DOHH2 (cell line): ENCODE measurements around the gene SLC5A10.

Experiments used
- H3F3A ChIP-seq: fragments of 200-600 bp; sonication (generic), shearing (Covaris generic); 2 replicates; pipeline ENCODE4 v1.6.0; 2016; ENCODE audit warnings: antibody characterized with exemption, mild to moderate bottlenecking; ENCODE audit not compliant: control insufficient read depth, insufficient read depth
- H3K27ac ChIP-seq: fragments of 200-600 bp; sonication (generic); 2 replicates; pipeline ENCODE4 v1.5.1; 2014; ENCODE audit warnings: low read depth, mild to moderate bottlenecking, low read length, moderate library complexity
- H3K27me3 ChIP-seq: fragments of 200-600 bp; sonication (generic); 2 replicates; pipeline ENCODE4 v1.6.1; 2014; ENCODE audit warnings: mild to moderate bottlenecking, low read length, mixed read lengths; ENCODE audit not compliant: control insufficient read depth
- H3K36me3 ChIP-seq: fragments of 200-600 bp; sonication (generic); 2 replicates; pipeline ENCODE4 v1.6.1; 2014; ENCODE audit warnings: mild to moderate bottlenecking, low read length, moderate library complexity, mixed read lengths; ENCODE audit not compliant: control insufficient read depth
- H3K4me1 ChIP-seq: fragments of 200-600 bp; sonication (generic); 2 replicates; pipeline ENCODE4 v1.6.1; 2014; ENCODE audit warnings: mild to moderate bottlenecking, low read length, mixed read lengths; ENCODE audit not compliant: control insufficient read depth
- H3K4me2 ChIP-seq: fragments of 200-600 bp; sonication (generic); 2 replicates; pipeline ENCODE4 v1.6.0; 2014; ENCODE audit warnings: mild to moderate bottlenecking, low read length, moderate library complexity
- H3K4me3 ChIP-seq: fragments of 200-600 bp; sonication (generic); 2 replicates; pipeline ENCODE4 v1.5.1; 2014; ENCODE audit warnings: mild to moderate bottlenecking, low read length, mixed read lengths
- H3K79me2 ChIP-seq: fragments of 200-600 bp; sonication (generic); 2 replicates; pipeline ENCODE4 v1.6.1; 2014; ENCODE audit warnings: mild to moderate bottlenecking, low read length, mixed read lengths; ENCODE audit not compliant: control insufficient read depth
- H3K9me2 ChIP-seq: fragments of 200-600 bp; sonication (generic); replicated peaks from 2 replicates; pipeline ENCODE4 v1.6.1; 2014; ENCODE audit warnings: mild to moderate bottlenecking, low read length, mixed read lengths; ENCODE audit not compliant: control insufficient read depth
- H3K9me3 ChIP-seq: fragments of 200-600 bp; sonication (generic); 2 replicates; pipeline ENCODE4 v1.6.1; 2014; ENCODE audit warnings: antibody characterized with exemption, low read length, mixed read lengths; ENCODE audit not compliant: control insufficient read depth, insufficient read depth
- H4K20me1 ChIP-seq: fragments of 200-600 bp; sonication (generic); 2 replicates; pipeline ENCODE4 v1.6.0; 2014; ENCODE audit warnings: low read depth, mild to moderate bottlenecking, antibody characterized with exemption, low read length, moderate library complexity; ENCODE audit not compliant: control insufficient read depth, insufficient read depth
- CTCF ChIP-seq: fragments of 200-600 bp; sonication (generic); IDR thresholded peaks from one replicate; pipeline ENCODE4 v1.5.1; 2014; ENCODE audit warnings: antibody characterized with exemption, mild to moderate bottlenecking, low read depth, low read length; ENCODE audit not compliant: poor library complexity, severe bottlenecking
- EZH2phosphoT487 ChIP-seq: fragments of 200-600 bp; sonication (generic); IDR thresholded peaks from 2 replicates; pipeline ENCODE4 v1.6.1; 2017; ENCODE audit warnings: borderline replicate concordance, mild to moderate bottlenecking, antibody characterized with exemption, low read length, moderate library complexity, mixed read lengths

SLC5A10 gene

GRCh38 chr17:18996458-18996857, 44.5 kb downstream of the SLC5A10 start:
- Histone ChIP-seq H3K36me3 (peaks cover 18% of the 10 kb centered on the region), H3K4me1 (peaks cover 20% of the 10 kb centered on the region), H3K4me3 (no peak overlapping the region), H3K9me2 (no peaks in the 10 kb centered on the region), H3K79me2 (peaks cover 23% of the 10 kb centered on the region), H3K27ac (no peak overlapping the region), H3K9me3 (peaks cover 11% of the 10 kb centered on the region), H3F3A (no peaks in the 10 kb centered on the region), H3K4me2 (no peak overlapping the region), H4K20me1 (0 out of 2 replicates have a peak, but pooled peaks cover 3% of the 10 kb centered on the region), H3K27me3 (no peaks in the 10 kb centered on the region)
- no peak for TF ChIP-seq EZH2phosphoT487
- no peak for TF ChIP-seq CTCF

DNA sequence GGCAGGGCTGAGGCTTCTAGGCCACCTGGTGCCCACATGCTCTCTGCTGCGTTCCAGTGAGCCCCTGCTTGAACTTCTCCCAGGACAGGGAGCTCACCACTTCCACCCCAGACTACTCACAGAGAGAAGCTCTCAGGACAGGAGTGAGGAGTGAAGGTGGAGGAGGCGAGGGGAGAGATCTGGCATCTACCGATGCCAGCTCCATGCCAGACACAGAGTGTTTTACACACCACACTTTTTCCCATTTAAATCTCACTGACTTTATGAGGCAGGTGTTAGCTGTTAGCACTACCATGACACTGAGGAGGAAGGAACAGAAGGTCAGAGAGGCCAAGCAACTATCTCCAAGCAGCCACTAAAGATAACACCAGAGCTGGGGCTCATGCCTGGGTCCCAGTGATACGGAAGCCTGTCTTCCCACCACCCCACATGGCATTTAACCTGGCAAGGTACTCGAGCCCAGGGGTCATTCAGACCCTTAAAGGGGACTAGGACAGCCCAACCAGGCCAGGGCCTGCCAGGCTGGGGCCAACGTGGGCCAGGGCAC, 45.8 kb downstream of the SLC5A10 start:
- no peak overlapping the region for H3K4me2 ChIP-seq
- H3K27ac ChIP-seq = no peak overlapping the region
- H3F3A ChIP-seq = no peaks in the 10 kb centered on the region
- H3K79me2 ChIP-seq = peaks cover 36% of the 10 kb centered on the region
- H3K4me3 ChIP-seq = no peak overlapping the region
- H3K27me3 ChIP-seq = no peaks in the 10 kb centered on the region
- H3K4me1 ChIP-seq = peaks cover 29% of the 10 kb centered on the region
- peaks cover 31% of the 10 kb centered on the region for H3K36me3 ChIP-seq
- TF ChIP-seq EZH2phosphoT487 = no peak
- TF ChIP-seq CTCF = no peak
- no peaks in the 10 kb centered on the region for H3K9me2 ChIP-seq
- H3K9me3 ChIP-seq = peaks cover 11% of the 10 kb centered on the region
- H4K20me1 ChIP-seq = peaks cover 6% of the 10 kb centered on the region; the same call in 1 of the 2 replicates

- Histone ChIP-seq H4K20me1 (peaks cover 6% of the 10 kb centered on the region; the same call in 1 of the 2 replicates), H3K27ac (no peak overlapping the region), H3K9me3 (peaks cover 11% of the 10 kb centered on the region), H3F3A (no peaks in the 10 kb centered on the region), H3K79me2 (peaks cover 39% of the 10 kb centered on the region), H3K9me2 (no peaks in the 10 kb centered on the region), H3K4me1 (peaks cover 28% of the 10 kb centered on the region), H3K27me3 (no peaks in the 10 kb centered on the region), H3K4me2 (no peak overlapping the region), H3K36me3 (peaks cover 38% of the 10 kb centered on the region), H3K4me3 (no peak overlapping the region)
- TF ChIP-seq CTCF (no peak), EZH2phosphoT487 (no peak)
Measured at GRCh38 chr17:18999394-18999793, 47.4 kb downstream of the SLC5A10 start.
